CD14-positive monocyte (primary cell): ENCODE measurements around the gene PPIL4. TPM values are rescaled to one million over a fixed set of nuclear protein-coding genes. Genes with fewer than 3 reads are reported as not detected.

ENCODE experiments used
- DNase-seq, 3 donors: peaks; one replicate each; pipeline ENCODE4 v3.0.0-alpha.2; 2011 to 2022
- H2AFZ ChIP-seq: 2 replicates; pipeline ENCODE4 v1.6.0; 2012; ENCODE audit warnings: mild to moderate bottlenecking, low read depth, low read length, inconsistent platforms; ENCODE audit not compliant: insufficient read depth, poor library complexity, severe bottlenecking
- H3K27ac ChIP-seq, 2 donors: 1 replicate in 1 of 2; 2 replicates in 1 of 2; pipeline ENCODE4 v1.5.1; 2012 to 2013; ENCODE audit warnings: low read length in 2 of 2, control low read depth in 1 of 2, inconsistent platforms in 1 of 2, low read depth in 1 of 2, mild to moderate bottlenecking in 1 of 2
- H3K27me3 ChIP-seq, 2 donors: one replicate each; pipeline versions ENCODE4 v1.6.0 to v1.6.1; 2011 to 2013; ENCODE audit warnings: low read length in 2 of 2; ENCODE audit not compliant: control insufficient read depth in 2 of 2, insufficient read depth in 2 of 2
- H3K36me3 ChIP-seq, 2 donors: replicated peaks in 1 of 2; 1 replicate in 1 of 2; 2 replicates in 1 of 2; pipeline versions ENCODE4 v1.5.1 to v1.6.1; 2012 to 2013; ENCODE audit warnings: low read length in 2 of 2, control low read depth in 1 of 2, inconsistent platforms in 1 of 2, mild to moderate bottlenecking in 1 of 2; ENCODE audit not compliant: insufficient read depth in 2 of 2, control insufficient read depth in 1 of 2
- H3K4me1 ChIP-seq, 2 donors: 1 replicate in 1 of 2; 2 replicates in 1 of 2; pipeline versions ENCODE4 v1.5.1 to v1.6.1; 2012 to 2013; ENCODE audit warnings: low read length in 2 of 2, control low read depth in 1 of 2, inconsistent platforms in 1 of 2, mild to moderate bottlenecking in 1 of 2, moderate library complexity in 1 of 2; ENCODE audit not compliant: insufficient read depth in 2 of 2, control insufficient read depth in 1 of 2
- H3K4me2 ChIP-seq: replicated peaks from 2 replicates; pipeline ENCODE3; 2012; ENCODE audit warnings: low read length, moderate library complexity, mild to moderate bottlenecking; ENCODE audit not compliant: poor library complexity, severe bottlenecking; ENCODE audit errors: extremely low read depth
- H3K4me3 ChIP-seq, 3 experiments: fragments of 200-600 bp in 1 of 3; sonication (generic) in 1 of 3; replicated peaks in 1 of 3; 1 replicate in 2 of 3; 2 replicates in 1 of 3; pipeline ENCODE4 v1.5.1; 2011 to 2013; ENCODE audit warnings: low read length in 3 of 3, mild to moderate bottlenecking in 3 of 3, control low read depth in 2 of 3, low read depth in 2 of 3, inconsistent platforms in 1 of 3, moderate library complexity in 1 of 3
- H3K79me2 ChIP-seq: 2 replicates; pipeline ENCODE4 v1.6.0; 2012; ENCODE audit warnings: mild to moderate bottlenecking, control low read depth, inconsistent platforms, low read length, moderate library complexity; ENCODE audit not compliant: insufficient read depth
- H3K9ac ChIP-seq: 2 replicates; pipeline ENCODE4 v1.6.0; 2017; ENCODE audit warnings: low read length, mild to moderate bottlenecking; ENCODE audit not compliant: insufficient read depth, poor library complexity, severe bottlenecking
- H3K9me3 ChIP-seq, 2 donors: replicated peaks in 1 of 2; 1 replicate in 1 of 2; 2 replicates in 1 of 2; pipeline versions ENCODE4 v1.5.1 to v1.6.1; 2012 to 2013; ENCODE audit warnings: low read length in 2 of 2, control low read depth in 1 of 2; ENCODE audit not compliant: control insufficient read depth in 1 of 2, insufficient read depth in 1 of 2
- H4K20me1 ChIP-seq: 2 replicates; pipeline ENCODE4 v1.6.0; 2012; ENCODE audit warnings: mild to moderate bottlenecking, low read length, control low read depth, moderate library complexity; ENCODE audit not compliant: insufficient read depth
- H3K27ac Mint-ChIP-seq, 7 donors: one replicate each; pipeline ENCODE4 v1.8.0; 2020; ENCODE audit warnings: mild to moderate bottlenecking in 7 of 7, mixed read lengths in 7 of 7, moderate library complexity in 6 of 7, inconsistent platforms in 2 of 7
- H3K27me3 Mint-ChIP-seq, 3 donors: one replicate each; pipeline ENCODE4 v1.8.0; 2021 to 2022; ENCODE audit warnings: low read depth in 3 of 3, mild to moderate bottlenecking in 3 of 3, mixed read lengths in 3 of 3, moderate library complexity in 3 of 3, inconsistent platforms in 1 of 3
- H3K36me3 Mint-ChIP-seq, 2 donors: one replicate each; pipeline ENCODE4 v1.8.0; 2020; ENCODE audit warnings: mixed read lengths in 2 of 2, inconsistent platforms in 1 of 2, mild to moderate bottlenecking in 1 of 2
- H3K4me1 Mint-ChIP-seq: one replicate; pipeline ENCODE4 v1.8.0; 2020; ENCODE audit warnings: mild to moderate bottlenecking, mixed read lengths
- H3K4me3 Mint-ChIP-seq, 2 donors: one replicate each; pipeline ENCODE4 v1.8.0; 2020; ENCODE audit warnings: mild to moderate bottlenecking in 2 of 2, mixed read lengths in 2 of 2, moderate library complexity in 1 of 2
- H3K9me3 Mint-ChIP-seq, 7 donors: one replicate each; pipeline ENCODE4 v1.8.0; 2020 to 2022; ENCODE audit warnings: mixed read lengths in 7 of 7, mild to moderate bottlenecking in 6 of 7, moderate library complexity in 6 of 7, inconsistent platforms in 2 of 7
- CTCF ChIP-seq: fragments of 200-600 bp; IDR thresholded peaks from one replicate; pipeline ENCODE4 v1.8.0; 2022; ENCODE audit warnings: antibody characterized with exemption, mild to moderate bottlenecking
- WGBS: methylation state at CpG from one replicate; pipeline ENCODE4 v1.1.5; 2013; ENCODE audit warnings: missing lambda C conversion rate; ENCODE audit not compliant: insufficient coverage; 5-methylcytosine and 5-hydroxymethylcytosine counted together
- intact Hi-C, 2 donors: fragments of 100-400 bp; cut with micrococcal nuclease; formaldehyde crosslinking; loops; one replicate each; pipeline versions ENCODE4 v1.15.0 to v1.15.1; 2023
- polyA plus RNA-seq, 3 donors: library from polyadenylated mRNA; depleted of rRNA in 1 of 3; unstranded in 2 of 3; stranded (reverse) in 1 of 3; fragments of 300-500 nt in 2 of 3; fragments of >200 nt in 1 of 3; fragmentation: Illumina TruSeq in 2 of 3; gene quantifications; 1 replicate in 2 of 3; 2 replicates in 1 of 3; pipeline ENCODE4 v1.2.3, GENCODE V29; 2012 to 2021

Gene PPIL4
- polyA plus RNA-seq, 3 donors = 3.5 to 9.2 (median 4.4) TPM

- Histone ChIP-seq H4K20me1 (no peaks in the 10 kb centered on the region), H3K27me3 (no peaks in the 10 kb centered on the region), H3K4me2 (no peak overlapping the region), H3K27ac (no peak overlapping the region), H3K4me3 (no peak overlapping the region), H3K36me3 (peaks cover 48 to 72% of the 10 kb centered on the region in 2 donors), H3K9ac (no peak overlapping the region), H3K79me2 (no peaks in the 10 kb centered on the region), H3K4me1 (no peaks in the 10 kb centered on the region), H3K9me3 (no peaks in the 10 kb centered on the region), H2AFZ (no peak overlapping the region)
- Mint-ChIP-seq H3K4me3 (no peak overlapping the region), H3K4me1 (no peaks in the 10 kb centered on the region), H3K36me3 (peaks cover 51 to 60% of the 10 kb centered on the region in 2 donors), H3K9me3 (peaks cover 0 to 2% (median 0%) of the 10 kb centered on the region in 7 donors), H3K27me3 (no peaks in the 10 kb centered on the region), H3K27ac (peak overlapping the region in 1 of 7 donors; percentile 18)
- TF ChIP-seq CTCF = no peak
- DNase-seq = no peak
- intact Hi-C loops = no loop called here
- WGBS = 100% methylated on average over 2 of the region's 5 CpGs
Observed at GRCh38 chr6:149581349-149581748, 35.5 kb upstream of the PPIL4 start.

- Histone ChIP-seq H3K9ac (no peak overlapping the region), H3K4me2 (no peak overlapping the region), H3K36me3 (peaks cover 44 to 72% of the 10 kb centered on the region in 2 donors), H3K9me3 (no peaks in the 10 kb centered on the region), H3K4me3 (no peak overlapping the region), H3K27me3 (no peaks in the 10 kb centered on the region), H2AFZ (no peak overlapping the region), H3K79me2 (no peaks in the 10 kb centered on the region), H4K20me1 (no peaks in the 10 kb centered on the region), H3K4me1 (no peaks in the 10 kb centered on the region), H3K27ac (no peak overlapping the region)
- Mint-ChIP-seq H3K9me3 (peaks cover 0 to 2% (median 0%) of the 10 kb centered on the region in 7 donors), H3K4me1 (no peaks in the 10 kb centered on the region), H3K4me3 (no peak overlapping the region), H3K27me3 (no peaks in the 10 kb centered on the region), H3K27ac (peak overlapping the region in 1 of 7 donors; percentile 18), H3K36me3 (peaks cover 49 to 62% of the 10 kb centered on the region in 2 donors)
- TF ChIP-seq CTCF = no peak
- no CpG with 5 or more reads among the region's 5 CpGs for WGBS
- intact Hi-C loops = no loop called here
- no peak for DNase-seq
Observed at GRCh38 chr6:149580880-149581279, 35.0 kb upstream of the PPIL4 start.
